HepG2 (cell line): ENCODE measurements around the gene RASA3. TPM values are rescaled to one million over a fixed set of nuclear protein-coding genes. Genes with fewer than 3 reads are reported as not detected.

Experiments used
- ATAC-seq: fragments of 200-7000 bp; cut with Tn5 transposase; 3 replicates; pipeline ENCODE4 v1.9.1; 2020; ENCODE audit warnings: mild to moderate bottlenecking, moderate library complexity
- BruUV-seq: library from RNA; stranded (reverse); fragments of 400-500 nt; replicated peaks from 2 replicates; lab custom pipeline; 2021; lab: Mats Ljungman, UMichigan
- CTCF ChIA-PET: fragments of 300-600 bp; formaldehyde crosslinking; extraction: SDS; loops from one replicate; lab custom pipeline; 2021; ENCODE audit warnings: low total read pairs, inconsistent platforms, low intra/inter-chr PET ratio; lab: Yijun Ruan, JAX
- POLR2A ChIA-PET: fragments of 350-600 bp; sonication (Branson Sonifier 250); formaldehyde crosslinking; loops from one replicate; lab custom pipeline; 2020; ENCODE audit warnings: antibody characterized with exemption, inconsistent platforms; lab: Yijun Ruan, JAX
- DNase-seq: peaks from one replicate; pipeline ENCODE4 v3.0.0-alpha.2; 2015; ENCODE audit warnings: low spot score
- FAIRE-seq: peaks from 3 replicates; lab custom pipeline; 2011; peaks lifted over from hg19 to GRCh38; lab: Jason Lieb, UNC
- H2AFZ ChIP-seq: one replicate; pipeline ENCODE4 v1.6.1; 2011; ENCODE audit warnings: low read length, inconsistent platforms
- H3K27ac ChIP-seq: fragments of 300-600 bp; 3 replicates; pipeline ENCODE4 v1.8.0; 2011; ENCODE audit warnings: mixed run types, mild to moderate bottlenecking, mixed read lengths, low read length, inconsistent platforms; ENCODE audit not compliant: insufficient read depth; ENCODE audit errors: extremely low read length
- H3K27me3 ChIP-seq, 2 experiments: fragments of 200-600 bp in 1 of 2; 2 replicates in 1 of 2; 3 replicates in 1 of 2; pipeline versions ENCODE4 v1.6.0 to v1.8.0; 2011; ENCODE audit warnings: low read length in 2 of 2, mild to moderate bottlenecking in 2 of 2, moderate library complexity in 2 of 2, inconsistent platforms in 1 of 2; ENCODE audit not compliant: insufficient read depth in 2 of 2, control insufficient read depth in 1 of 2
- H3K36me3 ChIP-seq, 2 experiments: fragments of 200-600 bp in 1 of 2; replicated peaks in 1 of 2; 2 replicates in 1 of 2; 3 replicates in 1 of 2; pipeline versions ENCODE4 v1.5.1 to v1.8.0; 2011; ENCODE audit warnings: low read length in 2 of 2, inconsistent platforms in 1 of 2; ENCODE audit not compliant: insufficient read depth in 2 of 2, control insufficient read depth in 1 of 2
- H3K4me1 ChIP-seq: 2 replicates; pipeline ENCODE4 v1.5.1; 2012; ENCODE audit warnings: low read length, inconsistent platforms; ENCODE audit not compliant: insufficient read depth
- H3K4me2 ChIP-seq: 2 replicates; pipeline ENCODE4 v1.6.0; 2011; ENCODE audit warnings: low read depth, low read length, inconsistent platforms
- H3K4me3 ChIP-seq, 3 experiments: fragments of 200-600 bp in 1 of 3; sonication (generic), shearing (Covaris generic) in 1 of 3; replicated peaks in 1 of 3; 2 replicates each; pipeline ENCODE4 v1.5.1; 2011 to 2016; ENCODE audit warnings: low read length in 3 of 3, inconsistent platforms in 2 of 3, low read depth in 2 of 3, mild to moderate bottlenecking in 2 of 3, control low read depth in 1 of 3, mixed read lengths in 1 of 3; ENCODE audit not compliant: insufficient read depth in 1 of 3
- H3K79me2 ChIP-seq: one replicate; pipeline ENCODE4 v1.6.1; 2011; ENCODE audit warnings: low read length, inconsistent platforms; ENCODE audit not compliant: insufficient read depth
- H3K9ac ChIP-seq: 2 replicates; pipeline ENCODE4 v1.6.0; 2011; ENCODE audit warnings: mild to moderate bottlenecking, low read depth, low read length, inconsistent platforms; ENCODE audit not compliant: insufficient read depth
- H3K9me3 ChIP-seq: 2 replicates; pipeline ENCODE4 v1.5.1; 2012; ENCODE audit warnings: mild to moderate bottlenecking, low read length
- H4K20me1 ChIP-seq: 2 replicates; pipeline ENCODE4 v1.6.0; 2011; ENCODE audit warnings: inconsistent platforms, mild to moderate bottlenecking, low read length, moderate library complexity; ENCODE audit not compliant: insufficient read depth
- FOXO1 ChIP-seq: sonication (generic); formaldehyde crosslinking; IDR thresholded peaks from 2 replicates; pipeline ENCODE4 v1.4.0; 2020; ENCODE audit warnings: missing genetic modification reagents
- HIC2 ChIP-seq: sonication (generic); formaldehyde crosslinking; IDR thresholded peaks from 2 replicates; pipeline ENCODE4 v1.9.0; 2022; ENCODE audit warnings: low read depth, missing genetic modification reagents
- NCOR1 ChIP-seq: fragments of 200-600 bp; sonication (generic); IDR thresholded peaks from 2 replicates; pipeline ENCODE4 v1.7.0; 2017; ENCODE audit warnings: antibody characterized with exemption, low read length, borderline replicate concordance
- NRL ChIP-seq: sonication (generic); formaldehyde crosslinking; IDR thresholded peaks from 2 replicates; pipeline ENCODE4 v1.5.0; 2020; ENCODE audit warnings: missing genetic modification reagents, mild to moderate bottlenecking, moderate library complexity, borderline replicate concordance
- PITX1 ChIP-seq: sonication (generic); formaldehyde crosslinking; IDR thresholded peaks from 2 replicates; pipeline ENCODE4 v1.5.1; 2020; ENCODE audit warnings: mild to moderate bottlenecking, missing genetic modification reagents
- SUZ12 ChIP-seq: fragments of 150-350 bp; IDR thresholded peaks from 2 replicates; pipeline ENCODE4 v1.6.1; 2014; ENCODE audit warnings: low read depth, low read length
- TBP ChIP-seq: sonication (generic); formaldehyde crosslinking; IDR thresholded peaks from 2 replicates; pipeline ENCODE4 v1.5.0; 2020; ENCODE audit warnings: missing genetic modification reagents
- TRIM22 ChIP-seq: fragments of 450-650 bp; IDR thresholded peaks from 2 replicates; pipeline ENCODE4 v1.6.1; 2017
- ZNF362 ChIP-seq: sonication (generic); formaldehyde crosslinking; IDR thresholded peaks from 2 replicates; pipeline ENCODE4 v1.4.0; 2020; ENCODE audit warnings: missing genetic modification reagents, mild to moderate bottlenecking, borderline replicate concordance
- ZNF414 ChIP-seq: sonication (generic); formaldehyde crosslinking; IDR thresholded peaks from 2 replicates; pipeline ENCODE4 v1.5.0; 2020; ENCODE audit warnings: missing genetic modification reagents
- ZNF501 ChIP-seq: sonication (generic); formaldehyde crosslinking; IDR thresholded peaks from 2 replicates; pipeline ENCODE4 v1.5.1; 2020; ENCODE audit warnings: mild to moderate bottlenecking, moderate library complexity, missing genetic modification reagents
- ZNF557 ChIP-seq: sonication (generic); formaldehyde crosslinking; IDR thresholded peaks from 2 replicates; pipeline ENCODE4 v1.4.0; 2020; ENCODE audit warnings: missing genetic modification reagents
- ZNF788 ChIP-seq: sonication (generic); formaldehyde crosslinking; IDR thresholded peaks from 2 replicates; pipeline ENCODE4 v1.5.0; 2020; ENCODE audit warnings: mild to moderate bottlenecking, missing genetic modification reagents, borderline replicate concordance
- ZSCAN22 ChIP-seq: sonication (generic); formaldehyde crosslinking; IDR thresholded peaks from 2 replicates; pipeline ENCODE4 v1.4.0; 2020; ENCODE audit warnings: mild to moderate bottlenecking, missing genetic modification reagents
- WGBS: methylation state at CpG from one replicate; pipeline ENCODE4 v1.1.6; 2017; ENCODE audit warnings: low lambda C conversion rate; 5-methylcytosine and 5-hydroxymethylcytosine counted together
- in situ Hi-C: cut with HindIII; loops from 2 replicates; pipeline ENCODE4 v1.10.0; 2017; ENCODE audit warnings: low pct_unique_long_range_greater_than_20kb; ENCODE audit not compliant: extremely low pct_ligation_motif_present
- intact Hi-C: fragments of 100-400 bp; cut with micrococcal nuclease; formaldehyde crosslinking; loops from one replicate; pipeline ENCODE4 v1.10.0; 2022; ENCODE audit not compliant: unreplicated experiment
- polyA plus RNA-seq, 8 experiments: library from polyadenylated mRNA; depleted of rRNA in 3 of 8; stranded (reverse) in 7 of 8; unstranded in 1 of 8; fragments of >200 nt; fragmentation: Illumina TruSeq in 4 of 8; extraction: Trizol in 4 of 8; gene quantifications; 2 replicates each; pipeline versions ENCODE4 v1.2.1 to v1.2.3, GENCODE V29; 2011 to 2016; ENCODE audit warnings: low read depth in 4 of 8, missing spikeins in 1 of 8, mixed read lengths in 1 of 8; ENCODE audit not compliant: insufficient read depth in 1 of 8
- total RNA-seq, 5 experiments: library from RNA; depleted of rRNA; stranded (reverse); fragments of >200 nt; fragmentation: Illumina TruSeq; extraction: Trizol; gene quantifications; 2 replicates each; pipeline ENCODE4 v1.2.3, GENCODE V29; 2016; ENCODE audit warnings: low read depth in 1 of 5

The RASA3 gene
- total and polyA plus RNA-seq, 2 of the 13 experiments (the other 11 are each of a cell fraction or from before 2014, with no cell fraction given) = 0.05 TPM; not detected in 1

- no peak overlapping the region for H3K9ac ChIP-seq
- intact Hi-C loops = no loop called here
- FAIRE-seq = no peak
- TF ChIP-seq ZNF414 = no peak
- TF ChIP-seq NCOR1 = no peak
- no peak for TF ChIP-seq ZNF557
- no peak for TF ChIP-seq TRIM22
- no peak for TF ChIP-seq NRL
- H3K4me1 ChIP-seq = no peaks in the 10 kb centered on the region
- no peak overlapping the region for H3K4me3 ChIP-seq
- H3K4me2 ChIP-seq = no peak overlapping the region
- peaks cover 9 to 46% of the 10 kb centered on the region in 2 experiments; a peak in 3 of 5 replicates for H3K27me3 ChIP-seq
- H2AFZ ChIP-seq = no peak overlapping the region
- no TSS peak for BruUV-seq
- no peaks in the 10 kb centered on the region for H4K20me1 ChIP-seq
- no peaks in the 10 kb centered on the region for H3K36me3 ChIP-seq
- ATAC-seq = no peak
- no peak for DNase-seq
- CTCF ChIA-PET = no interaction called here
- POLR2A ChIA-PET = no interaction called here
- in situ Hi-C loops = no loop called here
- H3K9me3 ChIP-seq = no peaks in the 10 kb centered on the region
- no peak overlapping the region for H3K27ac ChIP-seq
- no peaks in the 10 kb centered on the region for H3K79me2 ChIP-seq
- WGBS = 13% methylated on average over 1 of the region's 10 CpGs
These were observed 132.9 kb downstream of the RASA3 start for GRCh38 chr13:113999618-113999910.

- in situ Hi-C loops (no loop called here), intact Hi-C loops (no loop called here)
- H3K9me3 ChIP-seq = no peaks in the 10 kb centered on the region
- H3K36me3 ChIP-seq = no peaks in the 10 kb centered on the region
- H3K27me3 ChIP-seq = peaks cover 6 to 42% of the 10 kb centered on the region in 2 experiments; a peak in 3 of 5 replicates
- no peak overlapping the region for H3K27ac ChIP-seq
- H3K4me3 ChIP-seq = no peak overlapping the region
- DNase-seq (no peak), FAIRE-seq (no peak), ATAC-seq (no peak)
- no peaks in the 10 kb centered on the region for H4K20me1 ChIP-seq
- POLR2A ChIA-PET = no interaction called here
- CTCF ChIA-PET = no interaction called here
- no TSS peak for BruUV-seq
- no peak overlapping the region for H3K4me2 ChIP-seq
- WGBS = 45% methylated on average over 33 of the region's 42 CpGs
- H3K79me2 ChIP-seq = no peaks in the 10 kb centered on the region
- H2AFZ ChIP-seq = no peak overlapping the region
- H3K9ac ChIP-seq = no peak overlapping the region
- H3K4me1 ChIP-seq = no peaks in the 10 kb centered on the region
- TF ChIP-seq HIC2 (no peak), FOXO1 (no peak), ZNF788 (no peak), ZSCAN22 (CRISPR knock-in tag) (no peak), TBP (CRISPR knock-in tag) (no peak), SUZ12 (no peak), PITX1 (CRISPR knock-in tag) (no peak), ZNF362 (no peak), ZNF501 (CRISPR knock-in tag) (no peak)
These were observed 133.4 kb downstream of the RASA3 start for GRCh38 chr13:113998781-113999617.
